Neural cell (in vitro differentiated cells): Measurements from ENCODE around the gene COPZ2.

ENCODE experiments used
- CTCF ChIP-seq: fragments of 450-650 bp; IDR thresholded peaks from 2 replicates; pipeline ENCODE4 v1.5.1; 2014; ENCODE audit warnings: antibody characterized with exemption, mild to moderate bottlenecking, moderate library complexity; ENCODE audit not compliant: poor library complexity, severe bottlenecking
- EZH2 ChIP-seq: fragments of 200-600, 300-800 bp; shearing (Covaris generic), sonication (generic); IDR thresholded peaks from 2 replicates; pipeline ENCODE4 v1.6.1; 2014; ENCODE audit warnings: antibody characterized with exemption, low read length, borderline replicate concordance, mild to moderate bottlenecking; ENCODE audit not compliant: insufficient read depth, poor library complexity, severe bottlenecking
- RAD21 ChIP-seq: fragments of 450-650 bp; conservative IDR thresholded peaks from 2 replicates; pipeline ENCODE4 v1.6.1; 2014; ENCODE audit warnings: antibody characterized with exemption, mild to moderate bottlenecking, moderate library complexity
- SMC3 ChIP-seq: fragments of 450-650 bp; conservative IDR thresholded peaks from 2 replicates; pipeline ENCODE4 v1.6.1; 2014; ENCODE audit warnings: antibody characterized with exemption, mild to moderate bottlenecking, moderate library complexity; ENCODE audit not compliant: poor library complexity
- TAF1 ChIP-seq: IDR thresholded peaks from 2 replicates; pipeline ENCODE4 v1.6.1; 2012; ENCODE audit warnings: low read depth

GRCh38 chr17:48046296-48046695 lies 8.7 kb upstream of the COPZ2 start:
- no peak for TF ChIP-seq EZH2
- no peak for TF ChIP-seq CTCF
- no peak for TF ChIP-seq RAD21
- TF ChIP-seq SMC3, result no peak
- TF ChIP-seq TAF1, result no peak
